Thyroid gland (tissue), 4 donors: ENCODE data around the gene CDK19. TPM values are rescaled to one million over a fixed set of nuclear protein-coding genes. Genes with fewer than 3 reads are reported as not detected.

Source experiments
- DNase-seq, 2 donors: peaks; one replicate each; pipeline ENCODE4 v3.0.0-alpha.2; 2019
- H3K27ac ChIP-seq, 3 donors: fragments of 200-600 bp; sonication (generic); 1 replicate in 2 of 3; 2 replicates in 1 of 3; pipeline ENCODE4 v1.5.1; 2016 to 2019; ENCODE audit warnings: mild to moderate bottlenecking in 1 of 3, moderate library complexity in 1 of 3
- H3K27me3 ChIP-seq: fragments of 200-600 bp; sonication (generic); one replicate; pipeline ENCODE4 v1.5.1; 2019
- H3K36me3 ChIP-seq, 2 donors: fragments of 200-600 bp; sonication (generic); one replicate each; pipeline ENCODE4 v1.5.1; 2016 to 2019
- H3K4me1 ChIP-seq, 2 donors: fragments of 200-600 bp; sonication (generic); one replicate each; pipeline ENCODE4 v1.5.1; 2017 to 2019
- H3K4me3 ChIP-seq, 3 donors: fragments of 200-600 bp; sonication (generic); replicated peaks in 1 of 3; 1 replicate in 2 of 3; 2 replicates in 1 of 3; pipeline ENCODE4 v1.5.1; 2016; ENCODE audit warnings: mild to moderate bottlenecking in 1 of 3
- H3K9me3 ChIP-seq: fragments of 200-600 bp; sonication (generic); one replicate; pipeline ENCODE4 v1.5.1; 2017
- POLR2A ChIP-seq, 2 donors: fragments of 450-650 bp; IDR thresholded peaks; one replicate each; pipeline ENCODE4 v1.6.1; 2017; ENCODE audit warnings: antibody characterized with exemption in 2 of 2, mild to moderate bottlenecking in 2 of 2, moderate library complexity in 1 of 2
- WGBS, 2 donors: methylation state at CpG; one replicate each; pipeline ENCODE4 v1.1.5; 2017; 5-methylcytosine and 5-hydroxymethylcytosine counted together
- intact Hi-C: fragments of 100-400 bp; cut with DNase I; formaldehyde crosslinking; loops from one replicate; pipeline ENCODE4 v1.15.1; 2023
- total RNA-seq, 4 donors: library from RNA; depleted of rRNA; stranded (reverse); fragments of >200 nt; gene quantifications; one replicate each; pipeline ENCODE4 v1.2.3, GENCODE V29; 2016
- TF ChIP-seq, protein P1 (sequence below), 6 experiments: fragments of 200-600 bp in 3 of 6; fragments of 450-650 bp in 3 of 6; sonication (generic) in 3 of 6; IDR thresholded peaks; one replicate each; pipeline ENCODE4 v1.5.1; 2016 to 2019; ENCODE audit warnings: antibody characterized with exemption in 6 of 6, mild to moderate bottlenecking in 2 of 6, inconsistent platforms in 1 of 6, moderate library complexity in 1 of 6

Gene CDK19
- total RNA-seq, 4 donors from 2014 or later, result 12.6 to 17.9 (median 13.3) TPM

DNA sequence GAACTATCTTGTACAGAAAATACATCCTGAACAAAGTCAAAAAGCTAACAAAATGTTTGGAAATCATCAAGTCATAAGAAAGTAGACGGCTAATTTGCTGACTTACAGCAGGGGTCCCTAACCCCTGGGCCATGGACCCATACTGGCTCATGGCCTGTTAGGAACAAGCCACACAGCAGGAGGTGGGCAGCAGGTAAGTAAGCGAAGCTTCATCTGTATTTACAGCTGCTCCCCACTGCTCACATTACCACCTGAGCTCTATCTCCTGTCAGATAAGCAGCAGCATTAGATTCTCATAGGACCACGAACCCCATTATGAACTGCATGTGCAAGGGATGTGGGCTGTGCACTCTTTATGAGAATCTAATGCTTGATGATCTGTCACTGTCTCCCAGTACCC is 115.5 kb downstream of the CDK19 start:
- WGBS, 2 donors, result 83 to 93% methylated on average over 3 of the region's 3 CpGs
- Histone ChIP-seq H3K27ac (no peak overlapping the region), H3K36me3 (no peaks in the 10 kb centered on the region), H3K27me3 (no peaks in the 10 kb centered on the region), H3K4me1 (peaks cover 4 to 8% of the 10 kb centered on the region in 2 donors), H3K9me3 (no peaks in the 10 kb centered on the region), H3K4me3 (no peak overlapping the region)
- intact Hi-C loops, result no loop called here
- no peak for TF ChIP-seq POLR2A (IDR thresholded peaks at IDR 0.05)
- TF ChIP-seq, protein P1, sequence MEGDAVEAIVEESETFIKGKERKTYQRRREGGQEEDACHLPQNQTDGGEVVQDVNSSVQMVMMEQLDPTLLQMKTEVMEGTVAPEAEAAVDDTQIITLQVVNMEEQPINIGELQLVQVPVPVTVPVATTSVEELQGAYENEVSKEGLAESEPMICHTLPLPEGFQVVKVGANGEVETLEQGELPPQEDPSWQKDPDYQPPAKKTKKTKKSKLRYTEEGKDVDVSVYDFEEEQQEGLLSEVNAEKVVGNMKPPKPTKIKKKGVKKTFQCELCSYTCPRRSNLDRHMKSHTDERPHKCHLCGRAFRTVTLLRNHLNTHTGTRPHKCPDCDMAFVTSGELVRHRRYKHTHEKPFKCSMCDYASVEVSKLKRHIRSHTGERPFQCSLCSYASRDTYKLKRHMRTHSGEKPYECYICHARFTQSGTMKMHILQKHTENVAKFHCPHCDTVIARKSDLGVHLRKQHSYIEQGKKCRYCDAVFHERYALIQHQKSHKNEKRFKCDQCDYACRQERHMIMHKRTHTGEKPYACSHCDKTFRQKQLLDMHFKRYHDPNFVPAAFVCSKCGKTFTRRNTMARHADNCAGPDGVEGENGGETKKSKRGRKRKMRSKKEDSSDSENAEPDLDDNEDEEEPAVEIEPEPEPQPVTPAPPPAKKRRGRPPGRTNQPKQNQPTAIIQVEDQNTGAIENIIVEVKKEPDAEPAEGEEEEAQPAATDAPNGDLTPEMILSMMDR (IDR thresholded peaks at IDR 0.05), result no peak
- no peak for DNase-seq

DNA sequence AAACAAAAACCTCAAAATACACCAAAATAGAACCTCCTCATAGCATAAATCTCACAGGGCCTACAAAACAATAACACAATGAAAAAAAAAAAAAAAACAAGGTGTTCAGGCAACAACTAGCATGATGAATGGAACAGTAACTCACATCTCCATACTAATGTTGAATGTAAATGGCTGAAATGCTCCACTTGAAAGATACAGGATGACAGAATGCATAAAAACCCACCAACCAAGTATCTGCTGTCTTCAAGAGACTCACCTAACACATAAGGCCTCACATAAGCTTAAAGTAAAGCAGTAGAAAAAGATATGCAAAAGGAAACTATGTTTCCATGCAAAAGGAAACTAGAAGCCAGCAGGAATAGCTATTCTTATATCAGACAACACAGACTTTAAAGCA is 121.3 kb downstream of the CDK19 start:
- H3K4me1 ChIP-seq, result peaks cover 2 to 5% of the 10 kb centered on the region in 2 donors
- no peaks in the 10 kb centered on the region for H3K27me3 ChIP-seq
- DNase-seq, result no peak
- no peak overlapping the region for H3K4me3 ChIP-seq
- no peak for TF ChIP-seq POLR2A (IDR thresholded peaks at IDR 0.05)
- TF ChIP-seq, protein P1 (IDR thresholded peaks at IDR 0.05), result no peak
- H3K27ac ChIP-seq, result no peak overlapping the region
- intact Hi-C loops, result no loop called here
- no peaks in the 10 kb centered on the region for H3K36me3 ChIP-seq
- no peaks in the 10 kb centered on the region for H3K9me3 ChIP-seq

GRCh38 chr6:110693296-110693695 is 122.0 kb downstream of the CDK19 start:
- no peak overlapping the region for H3K4me3 ChIP-seq
- intact Hi-C loops, result no loop called here
- no peak for DNase-seq
- no peaks in the 10 kb centered on the region for H3K27me3 ChIP-seq
- H3K27ac ChIP-seq, result no peak overlapping the region
- 97 to 99% methylated on average over 3 of the region's 3 CpGs for WGBS, 2 donors
- H3K9me3 ChIP-seq, result no peaks in the 10 kb centered on the region
- no peaks in the 10 kb centered on the region for H3K36me3 ChIP-seq
- TF ChIP-seq POLR2A (IDR thresholded peaks at IDR 0.05), result no peak
- TF ChIP-seq, protein P1 (IDR thresholded peaks at IDR 0.05), result no peak
- peaks cover 6 to 12% of the 10 kb centered on the region in 2 donors for H3K4me1 ChIP-seq

DNA sequence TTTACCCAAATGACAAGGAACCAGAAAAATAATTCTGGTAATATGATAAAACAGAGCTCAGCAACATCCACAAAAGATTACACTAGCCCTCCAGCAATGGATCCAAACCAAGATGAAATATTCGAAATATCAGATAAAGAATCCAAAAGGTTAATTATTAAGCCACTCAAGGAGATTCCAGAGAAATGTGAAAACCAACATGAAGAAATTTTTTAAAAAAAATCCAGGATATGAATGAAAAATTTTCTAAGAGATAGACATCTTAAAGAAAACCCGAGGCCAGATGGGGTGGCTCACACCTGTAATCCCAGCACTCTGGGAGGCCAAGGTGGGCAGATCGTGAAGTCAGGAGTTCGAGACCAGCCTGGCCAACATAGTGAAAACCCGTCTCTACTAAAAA is 124.4 kb downstream of the CDK19 start:
- intact Hi-C loops, result no loop called here
- no peak overlapping the region for H3K4me3 ChIP-seq
- no peak for DNase-seq
- no peak for TF ChIP-seq POLR2A (IDR thresholded peaks at IDR 0.05)
- TF ChIP-seq, protein P1 (IDR thresholded peaks at IDR 0.05), result no peak
- WGBS, 2 donors, result 94 to 95% methylated on average over 5 of the region's 5 CpGs
- no peaks in the 10 kb centered on the region for H3K27me3 ChIP-seq
- peaks cover 6 to 14% of the 10 kb centered on the region in 2 donors for H3K4me1 ChIP-seq
- no peak overlapping the region for H3K27ac ChIP-seq
- no peaks in the 10 kb centered on the region for H3K36me3 ChIP-seq
- H3K9me3 ChIP-seq, result no peaks in the 10 kb centered on the region

- no peaks in the 10 kb centered on the region for H3K36me3 ChIP-seq
- no peak overlapping the region for H3K4me3 ChIP-seq
- H3K9me3 ChIP-seq, result no peaks in the 10 kb centered on the region
- TF ChIP-seq POLR2A (IDR thresholded peaks at IDR 0.05), result no peak
- TF ChIP-seq, protein P1 (IDR thresholded peaks at IDR 0.05), result no peak
- WGBS, 2 donors, result 83 to 100% methylated on average over 2 to 3 of the region's 3 CpGs
- H3K4me1 ChIP-seq, result peaks cover 6 to 14% of the 10 kb centered on the region in 2 donors
- intact Hi-C loops, result no loop called here
- no peaks in the 10 kb centered on the region for H3K27me3 ChIP-seq
- no peak overlapping the region for H3K27ac ChIP-seq
- no peak for DNase-seq
Measured at GRCh38 chr6:110690106-110690654, 125.1 kb downstream of the CDK19 start.
